T-helper 2 cell treated with Interferon-gamma antibody and Interleukin-4, amounts not matched to agents 100 ng/mL and 5 ng/mL, for 36 hours (primary cell): ENCODE data around the gene SF3B1. TPM values are rescaled to one million over a fixed set of nuclear protein-coding genes. Genes with fewer than 3 reads are reported as not detected.
"Not testable (repeated sequence)": the region's sequence is repeated elsewhere in the genome, so short reads cannot be mapped to it uniquely, and the experiment has no call there.

Source experiments
- intact Hi-C: fragments of 100-400 bp; cut with micrococcal nuclease; formaldehyde crosslinking; loops from one replicate; pipeline ENCODE4 v1.15.1; 2023
- total RNA-seq: library from RNA; stranded (reverse); gene quantifications from 2 replicates; pipeline ENCODE4 v1.2.3, GENCODE V29; 2022

The SF3B1 gene
- total RNA-seq, 1 donor from 2014 or later, result 298 TPM

GRCh38 chr2:197349699-197350098 is 85.1 kb downstream of the SF3B1 start:
- intact Hi-C loops, result no loop called here

- intact Hi-C loops, result no loop called here
These were observed 86.0 kb downstream of the SF3B1 start for GRCh38 chr2:197348721-197349360.

GRCh38 chr2:197345846-197346370 is 88.9 kb downstream of the SF3B1 start:
- intact Hi-C loops, result no loop called here

- intact Hi-C loops, result not testable (repeated sequence)
These were observed 90.9 kb downstream of the SF3B1 start for GRCh38 chr2:197343968-197344367.

- intact Hi-C loops, result no loop called here
These were observed 94.2 kb downstream of the SF3B1 start for GRCh38 chr2:197340591-197340990.

Other genes with a start within 250 kb of the SF3B1 start
- 214 and 234 TPM in 2 replicates for gene ANKRD44, start 124.2 kb downstream of the SF3B1 start, total RNA-seq
- gene COQ10B, start 18.5 kb upstream of the SF3B1 start, total RNA-seq, result 22.2 and 24.6 TPM in 2 replicates
- gene HSPD1, start 64.8 kb upstream of the SF3B1 start, total RNA-seq, result 351 and 353 TPM in 2 replicates
- gene HSPE1, start 65.4 kb upstream of the SF3B1 start, total RNA-seq, result 145 and 151 TPM in 2 replicates
- gene MOB4, start 81.0 kb upstream of the SF3B1 start, total RNA-seq, result 17.0 and 20.9 TPM in 2 replicates
- gene RFTN2, start 240.6 kb upstream of the SF3B1 start, total RNA-seq, result not detected in 2 replicates